Neural progenitor cell (in vitro differentiated cells): ENCODE measurements around the gene PHF19.

Experiments
- EZH2 ChIP-seq: fragments of 200-600 bp; sonication (generic); IDR thresholded peaks from 2 replicates; pipeline ENCODE4 v1.6.1; 2017; ENCODE audit warnings: antibody characterized with exemption, mild to moderate bottlenecking, moderate library complexity
- EZH2phosphoT487 ChIP-seq: fragments of 200-600 bp; sonication (generic); IDR thresholded peaks from 2 replicates; pipeline ENCODE4 v1.6.1; 2017; ENCODE audit warnings: antibody characterized with exemption
- TF ChIP-seq, protein P1 (sequence below): fragments of 200-600 bp; sonication (generic); IDR thresholded peaks from 2 replicates; pipeline ENCODE4 v1.5.1; 2017; ENCODE audit warnings: antibody characterized with exemption, mild to moderate bottlenecking

DNA sequence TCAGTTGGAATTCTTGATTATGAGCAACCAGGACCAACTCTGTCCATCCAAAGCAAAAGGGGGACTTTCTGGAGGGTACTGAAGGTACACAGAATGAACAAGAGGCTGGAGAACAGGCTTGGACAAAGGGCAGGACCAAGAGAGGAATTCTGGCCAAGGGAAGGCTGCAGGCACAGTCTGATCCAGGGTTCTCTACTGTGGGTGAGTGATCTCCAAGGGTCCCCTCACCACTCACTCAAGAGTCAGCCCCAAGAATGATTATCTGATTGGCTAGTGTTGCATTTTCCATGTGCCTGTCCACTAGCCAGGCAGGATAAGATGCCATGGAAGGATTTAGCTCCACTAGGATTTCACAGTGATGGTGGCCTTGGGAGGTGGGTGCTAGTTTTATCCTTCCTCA is 11.6 kb upstream of the PHF19 start:
- TF ChIP-seq, protein P1, sequence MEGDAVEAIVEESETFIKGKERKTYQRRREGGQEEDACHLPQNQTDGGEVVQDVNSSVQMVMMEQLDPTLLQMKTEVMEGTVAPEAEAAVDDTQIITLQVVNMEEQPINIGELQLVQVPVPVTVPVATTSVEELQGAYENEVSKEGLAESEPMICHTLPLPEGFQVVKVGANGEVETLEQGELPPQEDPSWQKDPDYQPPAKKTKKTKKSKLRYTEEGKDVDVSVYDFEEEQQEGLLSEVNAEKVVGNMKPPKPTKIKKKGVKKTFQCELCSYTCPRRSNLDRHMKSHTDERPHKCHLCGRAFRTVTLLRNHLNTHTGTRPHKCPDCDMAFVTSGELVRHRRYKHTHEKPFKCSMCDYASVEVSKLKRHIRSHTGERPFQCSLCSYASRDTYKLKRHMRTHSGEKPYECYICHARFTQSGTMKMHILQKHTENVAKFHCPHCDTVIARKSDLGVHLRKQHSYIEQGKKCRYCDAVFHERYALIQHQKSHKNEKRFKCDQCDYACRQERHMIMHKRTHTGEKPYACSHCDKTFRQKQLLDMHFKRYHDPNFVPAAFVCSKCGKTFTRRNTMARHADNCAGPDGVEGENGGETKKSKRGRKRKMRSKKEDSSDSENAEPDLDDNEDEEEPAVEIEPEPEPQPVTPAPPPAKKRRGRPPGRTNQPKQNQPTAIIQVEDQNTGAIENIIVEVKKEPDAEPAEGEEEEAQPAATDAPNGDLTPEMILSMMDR, result no peak
- no peak for TF ChIP-seq EZH2
- TF ChIP-seq EZH2phosphoT487, result no peak
